DOHH2 (cell line): ENCODE results near the gene CTIF.

Experiments
- EZH2phosphoT487 ChIP-seq: fragments of 200-600 bp; sonication (generic); IDR thresholded peaks from 2 replicates; pipeline ENCODE4 v1.6.1; 2017; ENCODE audit warnings: borderline replicate concordance, mild to moderate bottlenecking, antibody characterized with exemption, low read length, moderate library complexity, mixed read lengths
- TF ChIP-seq, protein P1 (sequence below): fragments of 200-600 bp; sonication (generic); IDR thresholded peaks from one replicate; pipeline ENCODE4 v1.5.1; 2014; ENCODE audit warnings: antibody characterized with exemption, mild to moderate bottlenecking, low read depth, low read length; ENCODE audit not compliant: poor library complexity, severe bottlenecking

GRCh38 chr18:48720655-48721025 lies 181.8 kb downstream of the CTIF start:
- TF ChIP-seq, protein P1, sequence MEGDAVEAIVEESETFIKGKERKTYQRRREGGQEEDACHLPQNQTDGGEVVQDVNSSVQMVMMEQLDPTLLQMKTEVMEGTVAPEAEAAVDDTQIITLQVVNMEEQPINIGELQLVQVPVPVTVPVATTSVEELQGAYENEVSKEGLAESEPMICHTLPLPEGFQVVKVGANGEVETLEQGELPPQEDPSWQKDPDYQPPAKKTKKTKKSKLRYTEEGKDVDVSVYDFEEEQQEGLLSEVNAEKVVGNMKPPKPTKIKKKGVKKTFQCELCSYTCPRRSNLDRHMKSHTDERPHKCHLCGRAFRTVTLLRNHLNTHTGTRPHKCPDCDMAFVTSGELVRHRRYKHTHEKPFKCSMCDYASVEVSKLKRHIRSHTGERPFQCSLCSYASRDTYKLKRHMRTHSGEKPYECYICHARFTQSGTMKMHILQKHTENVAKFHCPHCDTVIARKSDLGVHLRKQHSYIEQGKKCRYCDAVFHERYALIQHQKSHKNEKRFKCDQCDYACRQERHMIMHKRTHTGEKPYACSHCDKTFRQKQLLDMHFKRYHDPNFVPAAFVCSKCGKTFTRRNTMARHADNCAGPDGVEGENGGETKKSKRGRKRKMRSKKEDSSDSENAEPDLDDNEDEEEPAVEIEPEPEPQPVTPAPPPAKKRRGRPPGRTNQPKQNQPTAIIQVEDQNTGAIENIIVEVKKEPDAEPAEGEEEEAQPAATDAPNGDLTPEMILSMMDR = no peak
- no peak for TF ChIP-seq EZH2phosphoT487
